Limb (tissue), 2 donors: ENCODE results near the gene RAB26.

Source experiments
- DNase-seq, 2 donors: peaks; one replicate each; pipeline ENCODE4 v3.0.0-alpha.2; 2016; ENCODE audit errors: extremely low spot score in 2 of 2

The RAB26 gene

DNA sequence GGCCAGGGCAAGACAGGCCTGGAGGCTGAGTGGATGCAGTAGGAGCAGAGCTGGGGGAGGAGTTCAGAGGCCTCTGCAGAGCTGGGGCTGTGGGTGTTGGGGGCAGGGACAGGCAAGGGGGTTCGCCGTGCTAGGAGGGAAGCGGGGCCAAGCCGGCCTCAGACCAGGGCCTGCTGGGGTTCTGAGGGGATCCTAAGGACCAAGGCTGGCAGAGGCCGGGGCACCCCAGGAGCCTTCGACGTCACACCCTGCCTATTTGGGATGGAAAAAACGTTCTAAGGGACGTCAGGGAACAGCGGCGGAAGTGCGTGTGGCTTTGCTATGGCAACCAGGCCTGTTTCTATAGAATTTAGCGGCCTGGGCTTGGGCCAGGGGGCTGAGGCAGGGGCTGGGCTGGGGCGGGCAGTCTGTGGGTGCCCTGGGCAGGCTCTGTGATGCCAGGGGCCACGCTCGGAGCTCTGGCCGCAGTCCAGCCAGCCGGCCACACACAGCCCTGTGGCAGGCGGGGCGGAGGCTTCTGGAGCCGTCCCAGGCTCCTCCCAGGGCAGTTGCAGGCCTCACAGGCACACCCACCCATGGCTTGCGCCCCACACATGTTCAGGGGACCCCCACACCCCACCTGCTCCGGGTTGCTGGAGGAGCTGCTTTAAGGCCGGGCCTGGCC is 10.9 kb downstream of the RAB26 start:
- peak; percentile 75 to 80 for DNase-seq

DNA sequence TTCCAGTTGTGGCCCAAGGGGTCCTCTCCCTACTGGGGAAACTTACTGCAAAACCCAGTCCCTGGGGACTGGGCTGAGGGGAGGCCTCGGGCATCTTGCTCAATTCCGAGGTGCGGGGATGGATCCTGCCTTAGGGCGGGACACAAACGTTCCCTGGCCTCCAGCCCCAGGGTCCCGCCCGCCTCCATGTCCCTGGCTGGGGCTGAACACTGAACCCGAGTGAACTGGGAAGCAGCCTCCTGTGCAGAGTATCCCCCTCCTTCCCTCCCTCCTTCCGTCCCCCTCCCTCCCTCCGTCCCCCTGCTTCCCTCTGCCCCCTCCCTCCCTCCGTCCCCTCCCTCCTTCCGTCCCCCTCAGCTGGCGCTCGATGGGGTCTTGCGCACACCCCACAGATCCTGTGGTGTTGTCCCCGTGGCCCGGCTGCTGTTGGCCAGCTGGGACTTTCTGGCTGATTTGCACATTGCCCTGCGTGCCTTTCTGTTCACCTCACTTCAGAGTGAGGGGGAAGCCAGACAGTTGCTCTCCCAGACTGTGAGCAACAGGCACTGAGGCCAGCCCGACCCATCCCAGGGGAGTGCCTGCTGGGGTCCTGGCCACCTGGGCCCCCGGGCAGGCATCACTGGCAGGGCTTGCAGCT is 12.6 kb downstream of the RAB26 start:
- DNase-seq, result no peak

DNA sequence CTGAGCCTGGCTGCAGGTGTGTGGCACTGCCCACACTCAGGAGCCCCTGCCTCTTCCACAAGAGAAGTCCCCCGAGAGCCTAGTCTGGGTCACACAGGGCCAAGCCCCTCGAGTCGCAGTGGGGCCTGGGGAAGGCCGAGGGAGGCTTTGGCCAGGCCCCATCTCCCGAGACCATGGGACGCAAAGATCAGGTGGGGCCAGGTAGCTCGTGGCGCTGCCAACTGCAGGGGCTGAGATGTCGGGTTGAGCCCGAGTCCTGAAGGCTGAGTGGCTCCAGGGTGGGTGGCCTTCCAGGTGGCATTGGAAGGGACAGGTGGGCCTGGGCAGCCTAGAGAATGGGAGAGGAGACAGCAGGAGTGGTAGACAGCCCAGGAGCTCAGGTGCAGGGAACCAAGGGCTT is 13.5 kb downstream of the RAB26 start:
- DNase-seq, result no peak

DNA sequence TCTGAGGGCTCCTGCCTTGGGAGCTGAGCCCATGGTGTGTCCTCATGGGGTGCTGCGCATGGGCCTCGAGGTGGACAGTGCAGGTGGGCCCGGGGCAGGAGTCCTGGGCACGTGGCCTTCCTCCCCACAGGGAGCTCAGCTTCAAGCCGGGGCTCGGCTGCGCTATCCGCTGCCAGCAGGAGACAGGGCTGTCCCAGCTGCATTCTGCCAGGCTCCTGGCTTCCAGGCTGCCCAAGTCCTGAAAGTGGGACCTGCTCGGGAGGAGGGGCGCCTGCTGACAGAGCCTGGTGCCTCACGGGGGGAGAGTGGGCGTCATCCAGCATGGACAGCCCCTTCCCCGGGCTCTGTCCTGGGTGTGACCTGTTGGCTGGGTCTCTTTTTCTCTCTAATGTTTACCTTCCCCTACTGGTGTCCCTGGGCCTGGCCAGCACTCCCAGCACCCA is 14.3 kb downstream of the RAB26 start:
- no peak for DNase-seq

DNA sequence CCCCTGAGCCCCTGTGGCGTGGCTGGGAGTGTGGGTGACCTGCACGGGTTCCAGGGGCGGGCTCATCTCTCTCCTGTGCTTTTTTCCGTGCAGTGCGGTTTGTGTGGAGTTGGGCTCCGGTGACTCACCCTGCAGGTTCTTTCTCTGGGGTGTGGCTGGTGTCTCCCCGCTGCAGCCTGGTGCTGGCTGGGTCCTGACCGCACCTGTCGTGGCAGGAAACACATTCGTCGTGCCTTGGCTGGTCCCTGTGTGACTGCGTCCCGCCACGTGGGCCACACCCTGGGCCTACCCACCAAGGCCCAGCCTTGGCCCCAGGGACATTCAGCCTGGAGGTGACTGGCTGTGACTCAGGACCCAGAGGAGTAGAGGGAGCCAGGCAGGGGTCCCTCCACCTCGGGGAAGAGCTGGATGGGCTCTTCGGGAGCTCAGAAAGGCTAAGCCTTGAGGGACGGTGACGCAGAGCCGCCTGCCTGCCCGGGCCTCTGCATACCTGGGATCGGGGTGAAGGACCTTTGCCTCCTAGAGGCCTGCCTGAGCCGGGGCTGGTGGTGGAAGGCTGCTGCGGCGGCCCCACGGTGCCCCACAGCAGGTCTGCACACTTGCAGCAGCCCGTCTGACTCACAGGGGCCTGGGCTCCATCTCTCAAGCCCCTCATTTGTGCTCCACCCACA is 14.9 kb downstream of the RAB26 start:
- DNase-seq, result no peak

DNA sequence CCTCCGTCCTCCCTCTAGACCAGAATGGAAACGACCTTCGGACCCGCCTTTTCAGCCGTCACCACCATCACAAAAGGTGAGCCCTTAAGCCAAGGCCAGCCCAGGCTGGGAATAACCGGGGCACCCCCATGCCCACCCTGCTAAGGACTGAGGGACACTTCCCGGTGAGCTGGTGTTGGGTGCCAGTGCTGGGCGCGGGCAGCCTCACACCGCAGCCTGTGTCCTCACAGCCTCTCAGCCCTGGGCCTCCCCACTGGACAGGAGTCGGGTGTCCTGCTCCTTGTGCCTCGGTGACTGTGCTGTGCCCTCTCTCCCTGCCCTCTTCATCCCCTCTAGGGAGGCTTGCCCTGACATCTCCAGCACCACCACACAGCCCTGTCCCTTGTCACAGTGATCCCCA is 17.4 kb downstream of the RAB26 start:
- no peak for DNase-seq

DNA sequence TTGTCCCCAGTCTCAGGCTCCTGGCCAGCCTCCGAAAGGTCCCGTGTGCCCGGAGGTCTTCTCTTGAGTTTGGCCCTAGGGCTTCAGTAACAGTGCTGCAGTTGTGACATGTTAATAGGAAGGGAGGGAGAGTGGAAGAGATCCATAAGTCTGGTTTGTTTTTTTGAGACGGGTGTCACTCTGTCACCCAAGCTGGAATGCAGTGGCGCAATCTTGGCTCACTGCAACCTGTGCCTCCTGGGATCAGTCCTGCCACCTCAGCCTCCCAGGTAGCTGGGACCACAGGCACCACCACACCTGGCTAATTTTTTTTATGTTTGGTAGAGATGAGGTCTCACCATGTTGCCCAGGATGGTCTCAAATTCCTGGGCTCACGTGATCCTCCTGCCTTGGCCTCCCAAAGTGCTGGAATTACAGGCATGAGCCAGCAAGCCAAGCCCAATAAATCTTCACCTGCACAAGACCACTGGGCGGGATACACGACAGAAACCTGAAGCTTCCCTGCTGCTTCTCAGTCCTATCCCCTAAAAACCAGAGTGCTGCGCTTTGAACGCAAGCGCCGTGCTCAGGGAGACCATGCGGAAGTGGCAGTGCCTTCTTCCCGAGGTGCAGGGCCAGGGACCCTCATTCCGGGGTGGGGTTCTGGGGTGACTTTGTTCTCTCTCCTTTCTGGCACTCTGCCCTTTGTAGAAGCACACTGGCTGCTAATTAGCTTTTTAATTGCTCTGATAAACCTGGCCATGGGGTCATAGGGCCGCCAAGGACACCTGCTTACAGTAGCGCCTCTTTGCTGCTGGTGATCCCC is 18.0 kb downstream of the RAB26 start:
- no peak for DNase-seq

DNA sequence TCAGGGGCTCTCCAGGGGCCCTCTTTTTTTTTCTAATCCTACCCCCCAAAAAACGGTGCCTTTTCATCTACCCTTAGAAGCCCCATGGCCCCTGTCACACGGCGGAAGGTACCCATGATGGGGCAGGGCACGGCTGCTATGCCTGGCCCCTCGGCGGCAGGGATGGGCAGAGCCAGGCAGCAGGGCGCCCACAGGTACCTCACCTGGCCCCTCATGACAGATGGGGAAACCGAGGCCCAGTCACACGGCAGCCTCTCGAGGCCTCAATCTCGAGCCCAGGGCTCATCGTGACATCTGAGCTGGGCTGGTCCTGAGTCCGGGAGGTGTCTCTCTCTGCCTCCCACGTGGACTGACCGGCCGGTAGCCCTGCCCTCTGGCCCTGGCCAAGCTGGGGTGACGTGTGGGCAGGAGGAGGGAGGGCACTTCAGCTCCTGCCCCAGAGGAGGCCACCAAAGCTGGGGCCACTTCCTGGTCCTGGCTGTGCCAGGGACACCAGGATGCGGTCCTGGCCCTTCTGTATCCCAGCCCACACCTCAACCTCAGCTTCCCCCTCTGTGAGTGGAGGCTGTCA is 18.7 kb downstream of the RAB26 start:
- no peak for DNase-seq

DNA sequence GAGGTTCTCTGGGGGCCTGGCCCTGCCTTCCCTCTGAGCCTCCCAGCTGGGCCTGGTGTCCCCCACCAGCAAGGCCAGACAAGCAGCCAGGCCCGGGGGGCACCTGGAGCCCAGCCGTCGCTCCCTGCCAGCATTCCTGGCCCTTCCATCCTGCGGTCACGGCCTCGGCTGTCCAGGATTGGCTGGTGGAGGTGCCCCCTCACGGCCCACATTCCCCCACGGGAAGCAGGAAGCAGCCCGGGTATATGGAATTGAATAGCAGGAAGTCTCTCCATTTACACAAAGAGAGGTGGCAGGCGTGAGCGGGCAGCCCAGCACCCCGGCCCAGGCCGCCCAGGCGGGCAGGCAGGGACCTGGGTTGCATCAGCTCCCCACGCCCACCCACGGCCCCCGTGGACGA is 21.7 kb downstream of the RAB26 start:
- DNase-seq, result no peak

DNA sequence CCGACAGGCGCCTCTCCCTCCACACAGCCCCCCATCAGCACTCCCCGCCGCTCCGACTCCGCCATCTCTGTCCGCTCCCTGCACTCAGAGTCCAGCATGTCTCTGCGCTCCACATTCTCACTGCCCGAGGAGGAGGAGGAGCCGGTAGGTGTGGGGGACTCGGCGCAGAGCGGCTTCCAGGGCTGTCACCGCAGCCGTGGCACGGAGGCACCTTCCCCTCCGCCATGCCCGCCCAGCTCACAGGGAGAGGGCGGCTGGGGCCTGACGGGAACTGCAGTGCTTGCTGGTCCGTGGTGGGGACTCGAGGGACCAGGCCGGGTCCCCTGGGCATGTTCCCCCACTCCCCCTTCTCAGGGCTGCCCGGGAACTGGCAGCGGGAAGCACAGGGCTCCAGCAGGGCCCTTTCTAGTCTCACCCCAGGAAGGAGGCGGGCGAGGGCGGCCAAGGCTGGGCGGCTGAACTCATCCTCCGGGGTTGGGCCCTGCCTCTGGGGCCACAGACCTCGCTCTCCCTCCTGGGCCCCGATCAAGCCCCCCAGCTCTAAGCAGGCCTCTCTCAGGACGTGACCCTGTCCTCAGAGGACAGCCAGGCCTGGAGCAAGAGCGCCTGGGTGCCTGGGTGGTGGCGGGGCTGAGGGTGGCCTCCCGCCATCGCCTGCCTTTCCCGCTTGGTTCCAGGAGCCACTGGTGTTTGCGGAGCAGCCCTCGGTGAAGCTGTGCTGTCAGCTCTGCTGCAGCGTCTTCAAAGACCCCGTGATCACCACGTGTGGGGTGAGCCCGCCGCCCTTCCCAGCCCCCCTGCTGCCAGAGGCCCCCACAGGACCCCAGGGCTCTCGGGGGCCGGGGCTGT is 22.4 kb downstream of the RAB26 start:
- DNase-seq, result no peak

DNA sequence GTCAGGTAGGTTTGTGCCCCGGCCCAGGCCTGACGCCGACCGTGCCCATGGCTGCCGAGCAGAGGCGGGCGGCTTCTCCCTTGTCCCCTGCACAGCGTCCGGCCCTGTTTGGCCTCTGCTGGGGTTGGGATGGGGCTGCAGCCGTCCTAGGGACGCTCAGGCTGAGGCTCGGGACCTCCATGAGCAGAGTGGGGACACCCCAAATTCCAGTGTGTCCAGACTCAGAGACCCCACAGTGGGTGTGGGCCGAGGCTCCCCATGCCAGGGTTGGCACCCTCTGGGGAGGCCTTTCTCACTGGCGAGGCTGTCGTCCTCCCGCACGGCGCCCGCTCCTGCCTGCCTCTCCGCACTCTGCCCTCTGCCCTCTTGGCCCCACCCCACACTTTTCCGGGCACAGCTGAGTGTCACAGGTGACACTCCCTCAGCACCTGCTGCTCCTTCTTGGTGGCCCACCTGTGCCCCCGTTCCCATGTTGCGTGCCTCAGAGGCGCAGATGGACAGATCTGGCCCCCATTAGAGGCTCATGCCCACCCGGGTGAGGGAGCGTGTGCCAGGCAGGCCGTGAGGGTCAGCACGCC is 23.3 kb downstream of the RAB26 start:
- no peak for DNase-seq

DNA sequence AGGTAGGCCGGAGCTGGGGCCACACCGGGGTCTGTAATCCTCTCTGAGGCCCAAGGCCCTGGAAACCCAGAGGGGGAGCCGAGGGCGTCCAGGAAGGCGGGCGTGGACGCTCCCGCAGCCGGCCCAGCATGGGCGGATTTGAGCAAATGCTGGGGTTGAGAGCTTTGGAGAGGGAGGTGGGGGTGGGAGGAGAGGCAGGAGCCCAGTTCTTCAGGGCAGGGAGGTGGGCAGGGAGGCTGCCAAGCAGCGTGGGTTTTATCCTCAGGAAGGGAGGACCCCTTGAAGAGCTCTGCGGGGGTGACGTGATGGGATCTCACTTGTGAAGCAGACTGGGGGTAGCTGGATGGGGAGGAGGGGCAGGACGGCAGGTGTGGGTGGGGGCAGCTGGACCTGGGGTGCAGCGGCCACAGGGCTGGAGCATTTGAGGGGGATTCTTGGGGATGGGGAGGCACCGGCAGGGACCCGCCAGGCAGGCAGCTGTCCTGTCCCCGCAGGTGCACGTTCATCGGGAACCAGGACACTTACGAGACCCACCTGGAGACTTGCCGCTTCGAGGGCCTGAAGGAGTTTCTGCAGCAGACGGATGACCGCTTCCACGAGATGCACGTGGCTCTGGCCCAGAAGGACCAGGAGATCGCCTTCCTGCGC is 24.4 kb downstream of the RAB26 start:
- no peak for DNase-seq

DNA sequence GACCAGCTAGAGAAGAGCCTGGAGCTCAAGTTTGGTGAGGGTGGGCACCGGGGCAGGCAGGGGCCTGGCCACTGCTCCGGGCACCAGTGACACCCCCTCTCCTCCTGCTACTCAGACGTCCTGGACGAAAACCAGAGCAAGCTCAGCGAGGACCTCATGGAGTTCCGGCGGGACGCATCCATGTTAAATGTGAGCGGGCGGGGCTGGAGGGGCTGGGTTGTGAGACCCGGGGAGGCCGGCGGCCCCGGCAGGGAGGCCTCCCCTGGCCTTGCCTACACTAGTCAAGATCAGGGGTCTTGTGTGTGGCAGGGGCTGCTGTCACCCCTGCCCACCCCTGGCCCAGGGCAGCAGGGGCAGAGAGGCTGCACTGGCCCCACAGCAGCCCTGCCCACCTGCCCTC is 24.9 kb downstream of the RAB26 start:
- no peak for DNase-seq

DNA sequence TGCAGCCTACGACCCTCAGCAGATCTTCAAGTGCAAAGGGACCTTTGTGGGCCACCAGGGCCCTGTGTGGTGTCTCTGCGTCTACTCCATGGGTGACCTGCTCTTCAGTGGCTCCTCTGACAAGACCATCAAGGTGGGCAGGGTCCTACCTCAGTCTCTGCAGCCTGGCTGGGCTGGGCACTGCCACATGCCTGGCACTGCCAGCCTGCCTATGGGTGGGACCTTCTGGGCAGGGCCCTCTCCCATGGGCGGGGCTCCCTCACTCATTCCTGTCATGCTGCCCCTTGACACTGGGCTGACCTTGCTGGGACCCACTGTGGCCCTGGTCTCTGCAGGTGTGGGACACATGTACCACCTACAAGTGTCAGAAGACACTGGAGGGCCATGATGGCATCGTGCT is 25.5 kb downstream of the RAB26 start:
- no peak for DNase-seq

DNA sequence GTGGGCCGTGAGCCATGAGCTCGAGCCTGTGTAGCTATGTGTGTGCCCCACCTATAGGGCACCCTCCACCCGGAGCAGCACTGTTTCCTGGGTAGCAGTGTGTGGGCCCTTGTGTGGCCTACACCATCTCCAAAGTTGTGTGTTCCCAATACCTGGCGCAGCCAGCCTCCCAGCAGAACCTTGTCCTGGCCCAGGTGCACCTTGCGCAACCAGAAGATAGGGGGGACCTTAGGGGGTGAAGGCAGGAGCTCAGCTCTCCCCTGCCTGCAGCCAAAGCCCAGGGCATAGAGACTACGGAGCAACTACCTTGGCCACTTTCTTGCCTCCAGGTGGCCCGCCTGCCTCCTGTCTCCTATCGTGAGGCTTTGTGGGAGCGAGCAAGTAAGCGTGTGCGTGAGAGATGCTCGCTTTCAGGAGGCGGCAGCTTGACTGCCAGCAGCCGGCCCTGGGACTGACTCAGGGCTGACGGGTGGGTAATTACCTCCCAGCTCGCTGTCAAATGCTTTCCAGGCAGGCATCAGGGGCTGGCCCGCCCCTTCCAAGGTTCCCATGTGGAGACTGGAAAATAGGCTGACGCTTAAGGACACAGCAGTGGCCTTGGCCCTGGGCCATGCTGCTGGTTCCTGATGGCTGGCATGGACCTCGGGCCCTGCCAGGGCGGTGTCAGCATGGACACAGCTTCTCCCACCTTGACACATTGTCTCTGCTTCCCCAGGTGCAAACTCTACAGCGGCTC is 26.1 kb downstream of the RAB26 start:
- DNase-seq, result no peak

DNA sequence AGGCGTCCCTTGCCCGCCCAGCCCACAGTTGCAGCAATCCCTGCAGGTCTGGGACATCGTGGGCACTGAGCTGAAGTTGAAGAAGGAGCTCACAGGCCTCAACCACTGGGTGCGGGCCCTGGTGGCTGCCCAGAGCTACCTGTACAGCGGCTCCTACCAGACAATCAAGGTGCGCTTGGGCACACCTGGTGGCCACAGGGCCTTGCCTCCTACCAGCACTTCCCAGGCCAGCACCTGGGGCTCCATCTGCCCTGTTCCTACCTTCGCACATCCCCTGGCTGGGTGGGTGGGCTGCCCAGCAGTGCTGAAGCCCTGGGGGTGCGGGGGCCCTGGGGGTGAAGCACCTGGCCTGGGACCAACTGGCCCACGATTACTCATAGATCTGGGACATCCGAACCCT is 27.0 kb downstream of the RAB26 start:
- no peak for DNase-seq

DNA sequence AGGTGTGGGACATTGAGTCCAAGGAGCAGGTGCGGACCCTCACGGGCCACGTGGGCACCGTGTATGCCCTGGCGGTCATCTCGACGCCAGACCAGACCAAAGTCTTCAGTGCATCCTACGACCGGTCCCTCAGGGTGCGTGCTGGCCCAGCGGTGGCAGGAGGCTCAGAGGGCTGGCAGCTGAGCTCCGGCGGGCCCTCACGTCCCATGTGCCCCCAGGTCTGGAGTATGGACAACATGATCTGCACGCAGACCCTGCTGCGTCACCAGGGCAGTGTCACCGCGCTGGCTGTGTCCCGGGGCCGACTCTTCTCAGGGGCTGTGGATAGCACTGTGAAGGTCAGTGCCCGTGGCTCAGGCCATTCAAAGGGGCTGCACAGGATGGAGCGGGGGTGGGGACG is 27.6 kb downstream of the RAB26 start:
- no peak for DNase-seq

DNA sequence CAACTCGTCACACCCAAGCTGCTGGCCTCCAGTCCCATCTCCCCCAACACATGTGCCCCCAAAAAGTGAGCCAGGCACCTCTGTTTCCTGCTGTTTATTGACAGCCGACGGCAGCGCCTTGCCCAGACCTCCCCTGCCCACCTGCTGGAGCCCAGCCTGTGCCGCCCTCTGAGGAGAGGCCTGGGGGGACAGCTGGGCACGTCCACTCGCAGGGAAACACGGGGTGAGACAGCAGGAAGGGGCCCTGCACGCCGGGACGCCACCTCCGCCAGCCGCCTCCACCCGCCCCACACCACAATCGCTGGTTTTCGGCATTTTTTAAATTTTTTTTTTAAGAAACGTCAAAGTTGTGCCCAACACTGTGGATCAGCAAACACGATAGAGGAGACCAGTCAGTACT is 28.7 kb downstream of the RAB26 start:
- DNase-seq, result no peak

DNA sequence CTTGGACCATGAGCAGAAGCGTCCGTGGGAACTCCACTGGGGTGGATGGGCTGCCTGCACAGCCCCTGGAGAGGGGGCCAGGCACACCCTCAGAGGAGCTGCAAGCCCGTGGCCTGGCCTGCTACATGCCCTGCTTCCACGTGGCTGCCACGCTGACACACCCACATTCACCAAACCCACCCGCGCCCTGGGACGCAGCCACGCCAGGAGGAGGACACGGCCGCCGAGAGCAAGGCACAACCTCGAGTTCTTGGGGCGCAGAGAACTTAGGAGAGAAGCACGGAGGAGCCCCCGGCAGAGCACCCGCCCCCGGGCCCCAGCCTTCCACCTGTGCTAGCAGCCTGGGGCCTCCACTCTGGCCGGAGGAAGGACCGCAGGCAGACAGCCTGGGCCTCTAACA is 29.1 kb downstream of the RAB26 start:
- no peak for DNase-seq
